Suppressor macrophage treated with lipopolysaccharide for 4 hours (primary cell): ENCODE data around the gene NANOS1.

Source experiments
- DNase-seq: peaks from one replicate; pipeline ENCODE4 v3.0.0-alpha.2; 2020

The NANOS1 gene

GRCh38 chr10:119029613-119030420 lies at the start of gene NANOS1:
Gene NANOS1 (plus strand): TSS chr10:119029714. CDS start chr10:119029802, 88 bp downstream.
- DNase-seq: no peak

- DNase-seq: no peak
These were observed 49.2 kb upstream of the NANOS1 start for GRCh38 chr10:118980135-118980865.

- no peak for DNase-seq
These were observed 48.6 kb upstream of the NANOS1 start for GRCh38 chr10:118980870-118981269.

GRCh38 chr10:118981946-118982345 lies 47.6 kb upstream of the NANOS1 start:
- no peak for DNase-seq

GRCh38 chr10:118982366-118982765 lies 47.1 kb upstream of the NANOS1 start:
- DNase-seq: no peak

GRCh38 chr10:118983263-118983662 lies 46.3 kb upstream of the NANOS1 start:
- no peak for DNase-seq

GRCh38 chr10:118985576-118985975 lies 43.9 kb upstream of the NANOS1 start:
- DNase-seq: no peak

GRCh38 chr10:118986815-118987790 lies 42.4 kb upstream of the NANOS1 start:
- no peak for DNase-seq

- no peak for DNase-seq
These were observed 39.2 kb upstream of the NANOS1 start for GRCh38 chr10:118990326-118990725.

- DNase-seq: no peak
These were observed 37.0 kb upstream of the NANOS1 start for GRCh38 chr10:118992496-118992895.

GRCh38 chr10:118993214-118993613 lies 36.3 kb upstream of the NANOS1 start:
- DNase-seq: no peak

- no peak for DNase-seq
These were observed 35.2 kb upstream of the NANOS1 start for GRCh38 chr10:118994321-118994720.

GRCh38 chr10:118995739-118996138 lies 33.8 kb upstream of the NANOS1 start:
- no peak for DNase-seq

- DNase-seq: no peak
These were observed 32.1 kb upstream of the NANOS1 start for GRCh38 chr10:118997379-118997778.

GRCh38 chr10:118998183-118998582 lies 31.3 kb upstream of the NANOS1 start:
- no peak for DNase-seq

- DNase-seq: no peak
These were observed 27.6 kb upstream of the NANOS1 start for GRCh38 chr10:119001717-119002500.

GRCh38 chr10:119003572-119004289 lies 25.8 kb upstream of the NANOS1 start:
- DNase-seq: no peak

- peak; percentile 29 for DNase-seq
These were observed 24.0 kb upstream of the NANOS1 start for GRCh38 chr10:119005362-119006043.

- DNase-seq: no peak
These were observed 22.9 kb upstream of the NANOS1 start for GRCh38 chr10:119006451-119007210.

GRCh38 chr10:119007211-119007574 lies 22.3 kb upstream of the NANOS1 start:
- DNase-seq: no peak
